Frontal cortex (tissue), 1 donor: Measurements from ENCODE around the gene PUS7. TPM values are rescaled to one million over a fixed set of nuclear protein-coding genes. Genes with fewer than 3 reads are reported as not detected.

Experiments
- total RNA-seq: library from RNA; depleted of rRNA; stranded (reverse); fragments of >200 nt; gene quantifications from one replicate; pipeline ENCODE4 v1.2.3, GENCODE V29; 2014

PUS7 gene
- total RNA-seq, 1 donor from 2014 or later: 19.6 TPM

Other genes starting within 250 kb of the PUS7 start
- gene SRPK2, start 133.3 kb downstream of the PUS7 start, total RNA-seq: 249 TPM
- 19.6 TPM for gene RINT1, start 9.9 kb upstream of the PUS7 start, total RNA-seq
- gene EFCAB10, start 59.2 kb upstream of the PUS7 start, total RNA-seq: 3.3 TPM